Measurements from ENCODE around the gene CSNK2A3. TPM values are rescaled to one million over a fixed set of nuclear protein-coding genes. Genes with fewer than 3 reads are reported as not detected.

CSNK2A3 gene
- total RNA-seq, 1 experiment from 2014 or later: 2.3 TPM

DNA sequence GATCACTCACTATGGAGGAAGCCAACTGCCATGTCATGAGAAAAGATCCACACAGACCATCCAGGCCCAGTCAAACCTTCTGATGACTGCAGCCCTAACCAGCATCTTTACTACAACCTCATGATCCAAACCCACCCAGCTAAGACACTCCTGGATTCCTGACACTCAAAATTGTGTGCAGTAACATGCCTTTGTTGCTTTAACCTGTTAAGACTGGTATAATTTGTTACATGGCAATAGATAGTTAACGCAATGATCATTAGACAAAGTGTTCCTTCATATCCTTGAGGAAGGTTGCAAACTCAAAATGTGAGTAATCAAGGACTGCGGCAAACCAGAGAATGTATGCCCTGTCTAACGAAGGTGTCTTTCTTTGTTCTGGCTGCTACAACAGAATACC, 47.1 kb upstream of the CSNK2A3 start:
- H3K4me2 ChIP-seq (ENCODE audit: low read length): no peak overlapping the region
- intact Hi-C loops (cut with micrococcal nuclease): no loop called here

DNA sequence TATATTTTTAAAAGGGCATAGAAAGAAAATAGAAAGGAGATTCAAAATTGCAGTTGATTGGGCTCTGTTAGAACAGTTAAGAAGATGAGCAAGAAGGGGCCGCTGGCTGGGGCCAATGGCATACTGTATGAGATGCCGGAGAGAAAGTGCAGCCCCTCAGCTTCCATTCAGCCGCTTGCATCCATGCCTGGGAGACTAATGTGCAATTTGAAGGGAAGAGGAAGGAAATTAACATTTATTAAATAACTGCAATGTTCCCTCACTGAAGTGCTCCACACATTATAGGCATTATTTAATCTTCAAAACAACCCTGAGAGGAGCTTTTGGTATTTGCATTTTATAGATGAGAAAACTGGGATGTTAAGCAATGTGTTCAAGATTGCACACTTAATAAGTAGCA, 44.7 kb upstream of the CSNK2A3 start:
- POLR2A ChIA-PET (ENCODE audit: unreplicated experiment): no interaction called here
- no peaks in the 10 kb centered on the region for H3K79me2 ChIP-seq (ENCODE audit: low read length)
- intact Hi-C loops (cut with micrococcal nuclease): no loop called here
- no peaks in the 10 kb centered on the region for H3K9me2 ChIP-seq (replicated peaks; ENCODE audit: low read length)
- H3K4me3 ChIP-seq (ENCODE audit: low read length): no peak overlapping the region
- no TSS peak for BruUV-seq (replicated peaks)
- no peaks in the 10 kb centered on the region for H3K36me3 ChIP-seq (ENCODE audit: low read depth, low read length)
- no peak overlapping the region for H3K9ac ChIP-seq (ENCODE audit: low read length)
- ATAC-seq (no peak), DNase-seq (no peak)
- no peaks in the 10 kb centered on the region for H4K20me1 ChIP-seq (ENCODE audit: low read length)
- no peaks in the 10 kb centered on the region for H3K27me3 ChIP-seq (ENCODE audit: low read length)
- H2AFZ ChIP-seq (ENCODE audit: low read length): no peak overlapping the region
- CTCF ChIA-PET: no interaction called here
- H3K9me3 ChIP-seq (ENCODE audit: low read length): no peaks in the 10 kb centered on the region
- H3K27ac ChIP-seq (ENCODE audit: low read length): no peak overlapping the region
- H3K4me1 ChIP-seq (ENCODE audit: insufficient read depth, low read length): no peaks in the 10 kb centered on the region
- H3K4me2 ChIP-seq (ENCODE audit: low read length): no peak overlapping the region
- TF ChIP-seq, protein P1, sequence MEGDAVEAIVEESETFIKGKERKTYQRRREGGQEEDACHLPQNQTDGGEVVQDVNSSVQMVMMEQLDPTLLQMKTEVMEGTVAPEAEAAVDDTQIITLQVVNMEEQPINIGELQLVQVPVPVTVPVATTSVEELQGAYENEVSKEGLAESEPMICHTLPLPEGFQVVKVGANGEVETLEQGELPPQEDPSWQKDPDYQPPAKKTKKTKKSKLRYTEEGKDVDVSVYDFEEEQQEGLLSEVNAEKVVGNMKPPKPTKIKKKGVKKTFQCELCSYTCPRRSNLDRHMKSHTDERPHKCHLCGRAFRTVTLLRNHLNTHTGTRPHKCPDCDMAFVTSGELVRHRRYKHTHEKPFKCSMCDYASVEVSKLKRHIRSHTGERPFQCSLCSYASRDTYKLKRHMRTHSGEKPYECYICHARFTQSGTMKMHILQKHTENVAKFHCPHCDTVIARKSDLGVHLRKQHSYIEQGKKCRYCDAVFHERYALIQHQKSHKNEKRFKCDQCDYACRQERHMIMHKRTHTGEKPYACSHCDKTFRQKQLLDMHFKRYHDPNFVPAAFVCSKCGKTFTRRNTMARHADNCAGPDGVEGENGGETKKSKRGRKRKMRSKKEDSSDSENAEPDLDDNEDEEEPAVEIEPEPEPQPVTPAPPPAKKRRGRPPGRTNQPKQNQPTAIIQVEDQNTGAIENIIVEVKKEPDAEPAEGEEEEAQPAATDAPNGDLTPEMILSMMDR (conservative IDR thresholded peaks at IDR 0.05; ENCODE audit: low read depth, low read length): no peak
- TF ChIP-seq EZH2phosphoT487 (IDR thresholded peaks at IDR 0.05; ENCODE audit: borderline replicate concordance, low read length): no peak
- no peak for TF ChIP-seq EZH2 (IDR thresholded peaks at IDR 0.05; ENCODE audit: low read length, unreplicated experiment)
- H3F3A ChIP-seq (ENCODE audit: low read length, unreplicated experiment): no peaks in the 10 kb centered on the region

More for the DNA sequence above, 47.1 kb upstream of the CSNK2A3 start:
- ChIA-PET POLR2A (ENCODE audit: unreplicated experiment) (no interaction called here), CTCF (no interaction called here)
- Histone ChIP-seq H3F3A (ENCODE audit: low read length, unreplicated experiment) (no peaks in the 10 kb centered on the region), H3K4me1 (ENCODE audit: insufficient read depth, low read length) (no peaks in the 10 kb centered on the region), H2AFZ (ENCODE audit: low read length) (no peak overlapping the region), H3K36me3 (ENCODE audit: low read depth, low read length) (no peaks in the 10 kb centered on the region), H3K4me3 (ENCODE audit: low read length) (no peak overlapping the region), H3K9me3 (ENCODE audit: low read length) (no peaks in the 10 kb centered on the region), H3K79me2 (ENCODE audit: low read length) (no peaks in the 10 kb centered on the region), H3K27me3 (ENCODE audit: low read length) (no peaks in the 10 kb centered on the region), H4K20me1 (ENCODE audit: low read length) (no peaks in the 10 kb centered on the region), H3K9ac (ENCODE audit: low read length) (no peak overlapping the region), H3K9me2 (replicated peaks; ENCODE audit: low read length) (no peaks in the 10 kb centered on the region), H3K27ac (ENCODE audit: low read length) (no peak overlapping the region)
- DNase-seq: no peak
- ATAC-seq: no peak
- TF ChIP-seq, protein P1 (conservative IDR thresholded peaks at IDR 0.05; ENCODE audit: low read depth, low read length): no peak
- TF ChIP-seq EZH2 (IDR thresholded peaks at IDR 0.05; ENCODE audit: low read length, unreplicated experiment): no peak
- TF ChIP-seq EZH2phosphoT487 (IDR thresholded peaks at IDR 0.05; ENCODE audit: borderline replicate concordance, low read length): no peak
- BruUV-seq (replicated peaks): no TSS peak

DNA sequence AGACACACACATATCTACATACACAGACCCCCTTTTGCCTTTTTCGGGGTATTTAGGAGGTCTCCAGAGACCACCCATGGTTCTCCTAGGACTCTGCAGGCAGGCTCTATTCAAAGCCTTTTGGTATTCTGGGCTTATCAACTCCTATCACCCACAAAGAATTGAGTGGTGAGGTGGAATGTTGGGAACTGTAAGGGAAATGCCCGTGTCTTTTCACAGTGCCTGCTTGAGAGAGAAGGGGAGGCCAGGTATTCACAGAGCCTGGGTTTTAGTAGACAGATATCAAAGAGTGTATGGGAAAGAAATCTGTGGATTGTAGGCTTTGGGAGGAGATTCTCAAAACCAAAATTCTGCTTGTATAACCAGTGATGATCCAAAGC, 44.0 kb upstream of the CSNK2A3 start:
- Histone ChIP-seq H3K36me3 (ENCODE audit: low read depth, low read length) (no peaks in the 10 kb centered on the region), H3K9me2 (replicated peaks; ENCODE audit: low read length) (no peaks in the 10 kb centered on the region), H3K79me2 (ENCODE audit: low read length) (no peaks in the 10 kb centered on the region), H4K20me1 (ENCODE audit: low read length) (no peaks in the 10 kb centered on the region), H3K9ac (ENCODE audit: low read length) (no peak overlapping the region), H3K4me1 (ENCODE audit: insufficient read depth, low read length) (peaks cover 4% of the 10 kb centered on the region), H3K4me2 (ENCODE audit: low read length) (no peak overlapping the region), H3F3A (ENCODE audit: low read length, unreplicated experiment) (no peaks in the 10 kb centered on the region), H3K27me3 (ENCODE audit: low read length) (no peaks in the 10 kb centered on the region), H2AFZ (ENCODE audit: low read length) (no peak overlapping the region), H3K27ac (ENCODE audit: low read length) (no peak overlapping the region), H3K4me3 (ENCODE audit: low read length) (no peak overlapping the region), H3K9me3 (ENCODE audit: low read length) (no peaks in the 10 kb centered on the region)
- DNase-seq (no peak), ATAC-seq (no peak)
- TF ChIP-seq, protein P1 (conservative IDR thresholded peaks at IDR 0.05; ENCODE audit: low read depth, low read length): no peak
- TF ChIP-seq EZH2phosphoT487 (IDR thresholded peaks at IDR 0.05; ENCODE audit: borderline replicate concordance, low read length): no peak
- TF ChIP-seq EZH2 (IDR thresholded peaks at IDR 0.05; ENCODE audit: low read length, unreplicated experiment): no peak
- ChIA-PET CTCF (no interaction called here), POLR2A (ENCODE audit: unreplicated experiment) (no interaction called here)
- intact Hi-C loops (cut with micrococcal nuclease): no loop called here
- BruUV-seq (replicated peaks): no TSS peak
